MCF 10A (cell line): ENCODE results near the gene MAGI1. TPM values are rescaled to one million over a fixed set of nuclear protein-coding genes. Genes with fewer than 3 reads are reported as not detected.
A peak's percentile ranks its signal among the peaks of the same experiment; 100 is the strongest.

Source experiments
- BruUV-seq: library from RNA; stranded (reverse); fragments of 400-500 nt; replicated peaks from 2 replicates; lab custom pipeline; 2021; lab: Mats Ljungman, UMichigan
- CTCF ChIA-PET: fragments of 300-600 bp; sonication (Branson Sonifier 250); formaldehyde crosslinking; extraction: SDS; loops from one replicate; lab custom pipeline; 2021; ENCODE audit warnings: antibody characterized with exemption, inconsistent platforms; lab: Yijun Ruan, JAX
- POLR2A ChIA-PET: fragments of 300-600, 350-650 bp; sonication (Branson Sonifier 250); formaldehyde crosslinking; extraction: SDS; loops from one replicate; lab custom pipeline; 2020; ENCODE audit warnings: antibody characterized with exemption, inconsistent platforms; lab: Yijun Ruan, JAX
- DNase-seq: peaks from one replicate; pipeline ENCODE4 v3.0.0-alpha.2; 2018; ENCODE audit not compliant: unreplicated experiment
- H3K27ac Mint-ChIP-seq: one replicate; pipeline ENCODE4 v1.8.0; 2022; ENCODE audit warnings: mild to moderate bottlenecking, low read depth, mixed read lengths; ENCODE audit not compliant: unreplicated experiment
- H3K27me3 Mint-ChIP-seq: one replicate; pipeline ENCODE4 v1.8.0; 2022; ENCODE audit warnings: mixed read lengths; ENCODE audit not compliant: insufficient read depth, unreplicated experiment
- H3K36me3 Mint-ChIP-seq: one replicate; pipeline ENCODE4 v1.8.0; 2022; ENCODE audit warnings: mild to moderate bottlenecking, moderate library complexity, mixed read lengths; ENCODE audit not compliant: insufficient read depth, unreplicated experiment
- H3K4me1 Mint-ChIP-seq: one replicate; pipeline ENCODE4 v1.8.0; 2022; ENCODE audit warnings: mixed read lengths; ENCODE audit not compliant: insufficient read depth, unreplicated experiment
- H3K4me3 Mint-ChIP-seq: one replicate; pipeline ENCODE4 v1.8.0; 2022; ENCODE audit warnings: mild to moderate bottlenecking, moderate library complexity, mixed read lengths; ENCODE audit not compliant: unreplicated experiment
- H3K9me3 Mint-ChIP-seq: one replicate; pipeline ENCODE4 v1.8.0; 2022; ENCODE audit warnings: mixed read lengths; ENCODE audit not compliant: unreplicated experiment
- intact Hi-C: fragments of 100-400 bp; cut with micrococcal nuclease; formaldehyde crosslinking; loops from 2 replicates; pipeline ENCODE4 v1.14.1; 2022
- total RNA-seq: library from RNA; stranded (reverse); gene quantifications from 2 replicates; pipeline ENCODE4 v1.2.3, GENCODE V29; 2022
- TF ChIP-seq, protein P1 (sequence below): fragments of 200-600 bp; IDR thresholded peaks from one replicate; pipeline ENCODE4 v1.8.0; 2022; ENCODE audit warnings: antibody characterized with exemption, mild to moderate bottlenecking; ENCODE audit not compliant: unreplicated experiment

Gene MAGI1
- total RNA-seq, 1 experiment from 2014 or later: 6.2 TPM

DNA sequence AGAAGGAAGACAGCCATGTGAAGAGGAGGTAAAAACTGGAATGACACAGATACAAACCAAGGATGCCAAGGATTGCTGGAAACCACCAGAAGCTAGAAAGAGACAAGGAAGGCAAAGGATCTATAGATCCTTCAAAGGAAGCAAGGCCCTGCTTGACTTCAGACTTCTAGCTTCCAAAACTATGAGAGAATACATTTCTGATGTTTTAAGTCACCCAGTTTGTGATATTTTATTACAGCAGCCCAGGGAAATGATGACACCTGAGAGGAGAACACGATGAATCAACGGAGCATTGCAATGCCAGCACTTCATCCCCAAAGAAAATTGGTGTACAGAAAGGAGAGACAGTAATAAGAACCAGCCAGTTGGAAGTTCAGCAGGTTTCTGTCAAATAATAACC is 116.3 kb downstream of the MAGI1 start:
- H3K27me3 Mint-ChIP-seq: no peaks in the 10 kb centered on the region
- no peak for DNase-seq
- no TSS peak for BruUV-seq
- H3K36me3 Mint-ChIP-seq: peaks cover 7% of the 10 kb centered on the region
- TF ChIP-seq, protein P1, sequence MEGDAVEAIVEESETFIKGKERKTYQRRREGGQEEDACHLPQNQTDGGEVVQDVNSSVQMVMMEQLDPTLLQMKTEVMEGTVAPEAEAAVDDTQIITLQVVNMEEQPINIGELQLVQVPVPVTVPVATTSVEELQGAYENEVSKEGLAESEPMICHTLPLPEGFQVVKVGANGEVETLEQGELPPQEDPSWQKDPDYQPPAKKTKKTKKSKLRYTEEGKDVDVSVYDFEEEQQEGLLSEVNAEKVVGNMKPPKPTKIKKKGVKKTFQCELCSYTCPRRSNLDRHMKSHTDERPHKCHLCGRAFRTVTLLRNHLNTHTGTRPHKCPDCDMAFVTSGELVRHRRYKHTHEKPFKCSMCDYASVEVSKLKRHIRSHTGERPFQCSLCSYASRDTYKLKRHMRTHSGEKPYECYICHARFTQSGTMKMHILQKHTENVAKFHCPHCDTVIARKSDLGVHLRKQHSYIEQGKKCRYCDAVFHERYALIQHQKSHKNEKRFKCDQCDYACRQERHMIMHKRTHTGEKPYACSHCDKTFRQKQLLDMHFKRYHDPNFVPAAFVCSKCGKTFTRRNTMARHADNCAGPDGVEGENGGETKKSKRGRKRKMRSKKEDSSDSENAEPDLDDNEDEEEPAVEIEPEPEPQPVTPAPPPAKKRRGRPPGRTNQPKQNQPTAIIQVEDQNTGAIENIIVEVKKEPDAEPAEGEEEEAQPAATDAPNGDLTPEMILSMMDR: no peak
- CTCF ChIA-PET: no interaction called here
- H3K4me3 Mint-ChIP-seq: no peak overlapping the region
- POLR2A ChIA-PET: no interaction called here
- no peak overlapping the region for H3K27ac Mint-ChIP-seq
- intact Hi-C loops: no loop called here
- H3K9me3 Mint-ChIP-seq: no peaks in the 10 kb centered on the region
- no peaks in the 10 kb centered on the region for H3K4me1 Mint-ChIP-seq

DNA sequence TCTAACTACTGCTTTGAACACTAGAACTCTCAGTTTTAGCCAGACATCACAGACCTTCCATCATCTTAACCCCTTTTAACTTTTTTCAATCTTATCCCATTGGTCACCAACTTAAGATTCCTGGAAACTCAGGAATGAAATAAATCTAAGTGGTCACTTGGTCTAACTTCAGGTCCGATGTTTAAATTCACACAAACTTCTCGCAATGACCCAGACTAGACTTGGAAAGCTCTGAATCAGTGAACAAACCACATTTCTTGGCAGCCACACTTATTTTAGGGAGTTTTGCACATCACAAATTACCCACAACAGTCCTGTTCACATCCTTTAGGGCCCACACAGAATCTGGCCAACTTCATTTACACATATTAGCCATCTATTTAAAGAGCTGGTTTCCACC is 118.9 kb downstream of the MAGI1 start:
- DNase-seq: no peak
- CTCF ChIA-PET: interaction anchor here (0.5 to 1.1 kb wide), 5 partner anchors 22 to 282 kb away, joined by 3 read pairs; no protein-coding TSS in a partner anchor
- H3K9me3 Mint-ChIP-seq: no peaks in the 10 kb centered on the region
- no peak overlapping the region for H3K4me3 Mint-ChIP-seq
- TF ChIP-seq, protein P1: no peak
- POLR2A ChIA-PET: no interaction called here
- no peaks in the 10 kb centered on the region for H3K27me3 Mint-ChIP-seq
- H3K36me3 Mint-ChIP-seq: peaks cover 7% of the 10 kb centered on the region
- H3K4me1 Mint-ChIP-seq: no peaks in the 10 kb centered on the region
- BruUV-seq: no TSS peak
- H3K27ac Mint-ChIP-seq: no peak overlapping the region
- intact Hi-C loops: no loop called here

DNA sequence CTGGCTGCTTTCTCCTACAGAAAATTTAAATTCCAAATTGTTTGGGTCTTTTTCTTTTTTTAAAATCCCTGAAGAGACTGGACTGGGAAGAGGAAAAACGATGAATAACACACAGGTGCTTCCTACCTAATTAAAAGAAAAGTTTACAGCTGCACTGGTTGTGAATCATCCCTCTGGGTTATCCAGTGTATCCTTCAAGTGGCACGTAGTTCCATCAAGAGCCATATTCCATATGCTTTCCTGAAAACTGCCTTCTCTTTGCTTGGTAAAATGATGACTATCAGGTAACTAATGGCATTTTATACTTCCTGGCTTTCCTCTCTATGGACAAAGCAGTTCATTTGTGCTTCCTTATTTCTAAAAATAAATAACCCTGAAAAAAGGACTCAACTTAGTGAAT is 123.2 kb downstream of the MAGI1 start:
- no peaks in the 10 kb centered on the region for H3K9me3 Mint-ChIP-seq
- DNase-seq: no peak
- POLR2A ChIA-PET: no interaction called here

DNA sequence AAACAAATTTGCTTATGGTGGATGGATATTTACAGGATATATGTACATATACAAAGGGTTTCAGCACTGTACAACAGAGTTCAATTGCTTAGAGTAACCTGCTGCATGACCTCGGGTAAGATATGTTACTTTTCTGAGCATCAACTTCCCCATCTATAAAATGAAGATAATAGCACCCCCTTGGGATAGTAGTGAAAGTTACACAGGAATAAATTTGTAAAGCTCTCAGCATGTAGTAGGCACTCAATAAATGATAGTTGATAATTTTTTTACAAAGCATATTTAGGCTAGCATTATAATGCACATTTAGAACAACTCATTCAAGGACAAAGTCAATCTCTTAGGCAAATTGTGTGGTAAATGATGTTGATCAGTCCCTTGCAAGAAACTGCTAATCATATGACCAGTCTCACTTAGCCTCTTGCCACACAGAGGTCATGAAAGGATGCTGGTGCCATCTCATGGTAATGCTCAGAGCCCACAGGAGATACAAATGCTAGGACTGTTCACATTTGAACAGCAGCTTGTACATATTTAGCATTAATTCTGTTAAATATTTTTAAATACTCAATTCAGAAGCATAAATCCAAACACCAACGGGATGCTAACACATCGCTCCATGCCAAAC is 123.9 kb downstream of the MAGI1 start:
- Mint-ChIP-seq H3K27ac (no peak overlapping the region), H3K9me3 (no peaks in the 10 kb centered on the region), H3K4me1 (no peaks in the 10 kb centered on the region), H3K27me3 (no peaks in the 10 kb centered on the region), H3K36me3 (no peaks in the 10 kb centered on the region), H3K4me3 (no peak overlapping the region)
- POLR2A ChIA-PET: no interaction called here
- TF ChIP-seq, protein P1: peak; percentile 31
- intact Hi-C loops: loop anchor here (1.0 to 5.0 kb wide), 3 partner anchors 122 to 223 kb away; partner anchors contain the start of gene MAGI1
- BruUV-seq: no TSS peak
- CTCF ChIA-PET: interaction anchor here (0.6 to 1.7 kb wide), 14 partner anchors 17 to 226 kb away, joined by 3 to 5 read pairs (median 3); no protein-coding TSS in a partner anchor
- DNase-seq: peak; percentile 18

More for the DNA sequence above, 123.2 kb downstream of the MAGI1 start:
- no peak overlapping the region for H3K4me3 Mint-ChIP-seq
- CTCF ChIA-PET: interaction anchor here (0.8 to 1.8 kb wide), 7 partner anchors 21 to 226 kb away, joined by 3 to 8 read pairs (median 3); no protein-coding TSS in a partner anchor
- H3K27me3 Mint-ChIP-seq: no peaks in the 10 kb centered on the region
- BruUV-seq: no TSS peak
- no peak overlapping the region for H3K27ac Mint-ChIP-seq
- H3K36me3 Mint-ChIP-seq: no peaks in the 10 kb centered on the region
- intact Hi-C loops: no loop called here
- TF ChIP-seq, protein P1: no peak
- H3K4me1 Mint-ChIP-seq: no peaks in the 10 kb centered on the region
